Activated B cell treated with CpG ODN at 0.5 μM for 24 hours (primary cell): ENCODE data around the gene EEF1A2. TPM values are rescaled to one million over a fixed set of nuclear protein-coding genes. Genes with fewer than 3 reads are reported as not detected.

ENCODE experiments used
- ATAC-seq: fragments of 200-7000 bp; cut with Tn5 transposase; one replicate; pipeline ENCODE4 v1.10.0; 2021; ENCODE audit warnings: low read depth, mild to moderate bottlenecking, moderate library complexity
- CTCF ChIA-PET: fragments of 350-600 bp; sonication (Branson Sonifier 250); formaldehyde crosslinking; loops from one replicate; lab custom pipeline; 2021; ENCODE audit warnings: antibody characterized with exemption; lab: Charles Lee
- POLR2A ChIA-PET: fragments of 350-600 bp; sonication (Branson Sonifier 250); formaldehyde crosslinking; loops from one replicate; lab custom pipeline; 2021; ENCODE audit warnings: antibody characterized with exemption; lab: Charles Lee
- DNase-seq: peaks from one replicate; pipeline ENCODE4 v3.0.0; 2022
- H3K27ac Mint-ChIP-seq: one replicate; pipeline ENCODE4 v1.8.0; 2020; ENCODE audit warnings: mixed read lengths
- H3K27me3 Mint-ChIP-seq: one replicate; pipeline ENCODE4 v1.8.0; 2021; ENCODE audit warnings: mixed read lengths
- H3K36me3 Mint-ChIP-seq: one replicate; pipeline ENCODE4 v1.8.0; 2021; ENCODE audit warnings: low read depth, mixed read lengths
- H3K4me1 Mint-ChIP-seq: one replicate; pipeline ENCODE4 v1.8.0; 2021; ENCODE audit warnings: mixed read lengths
- H3K4me3 Mint-ChIP-seq: one replicate; pipeline ENCODE4 v1.8.0; 2020; ENCODE audit warnings: mild to moderate bottlenecking, mixed read lengths
- H3K9me3 Mint-ChIP-seq: one replicate; pipeline ENCODE4 v1.8.0; 2020; ENCODE audit warnings: mixed read lengths
- CTCF ChIP-seq: fragments of 200-600 bp; IDR thresholded peaks from one replicate; pipeline ENCODE4 v1.8.0; 2022; ENCODE audit warnings: antibody characterized with exemption, mild to moderate bottlenecking
- intact Hi-C: fragments of 100-400 bp; cut with micrococcal nuclease; formaldehyde crosslinking; loops from one replicate; pipeline ENCODE4 v1.15.1; 2024
- total RNA-seq: library from RNA; stranded (reverse); gene quantifications from 2 replicates; pipeline ENCODE4 v1.2.3, GENCODE V29; 2022

EEF1A2 gene
- total RNA-seq, 1 donor from 2014 or later, result 1.6 TPM

DNA sequence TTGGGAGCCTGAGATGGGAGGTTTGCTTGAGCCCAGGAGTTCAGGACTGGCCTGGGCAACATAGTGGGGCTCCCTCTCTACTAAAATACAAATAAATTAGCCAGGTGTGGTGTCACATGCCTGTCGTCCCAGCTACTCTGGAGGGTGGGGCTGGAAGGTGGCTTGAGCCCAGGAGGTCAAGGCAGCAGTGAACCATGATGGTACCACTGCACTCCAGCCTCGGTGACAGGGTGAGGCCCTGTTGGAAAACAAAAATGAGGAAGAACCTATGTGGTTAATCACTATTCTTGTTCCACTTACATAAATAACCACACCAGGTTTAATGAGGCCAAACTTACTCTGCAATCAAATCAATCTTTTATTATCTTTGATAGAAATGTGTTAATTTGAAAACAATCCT, 27.1 kb upstream of the EEF1A2 start:
- DNase-seq (no peak), ATAC-seq (no peak)
- H3K36me3 Mint-ChIP-seq, result peaks cover 22% of the 10 kb centered on the region
- peaks cover 43% of the 10 kb centered on the region for H3K4me1 Mint-ChIP-seq
- ChIA-PET CTCF (no interaction called here), POLR2A (interaction anchor here (7.1 kb wide), 1 partner anchor 7 kb away, joined by 179 read pairs; the partner anchor contains the start of gene PTK6)
- TF ChIP-seq CTCF, result no peak
- H3K9me3 Mint-ChIP-seq, result no peaks in the 10 kb centered on the region
- intact Hi-C loops, result no loop called here
- H3K27ac Mint-ChIP-seq, result no peak overlapping the region
- no peaks in the 10 kb centered on the region for H3K27me3 Mint-ChIP-seq
- no peak overlapping the region for H3K4me3 Mint-ChIP-seq

GRCh38 chr20:63525185-63525584, 26.3 kb upstream of the EEF1A2 start:
- no peaks in the 10 kb centered on the region for H3K27me3 Mint-ChIP-seq
- POLR2A ChIA-PET, result interaction anchor here (0.6 to 7.1 kb wide), 2 partner anchors 8 to 537 kb away, joined by 3 to 179 read pairs; partner anchors contain the start of gene PTK6
- peaks cover 43% of the 10 kb centered on the region for H3K4me1 Mint-ChIP-seq
- ATAC-seq (no peak), DNase-seq (no peak)
- no peaks in the 10 kb centered on the region for H3K9me3 Mint-ChIP-seq
- CTCF ChIA-PET, result no interaction called here
- H3K27ac Mint-ChIP-seq, result no peak overlapping the region
- intact Hi-C loops, result no loop called here
- no peak for TF ChIP-seq CTCF
- H3K36me3 Mint-ChIP-seq, result peaks cover 22% of the 10 kb centered on the region
- H3K4me3 Mint-ChIP-seq, result no peak overlapping the region

DNA sequence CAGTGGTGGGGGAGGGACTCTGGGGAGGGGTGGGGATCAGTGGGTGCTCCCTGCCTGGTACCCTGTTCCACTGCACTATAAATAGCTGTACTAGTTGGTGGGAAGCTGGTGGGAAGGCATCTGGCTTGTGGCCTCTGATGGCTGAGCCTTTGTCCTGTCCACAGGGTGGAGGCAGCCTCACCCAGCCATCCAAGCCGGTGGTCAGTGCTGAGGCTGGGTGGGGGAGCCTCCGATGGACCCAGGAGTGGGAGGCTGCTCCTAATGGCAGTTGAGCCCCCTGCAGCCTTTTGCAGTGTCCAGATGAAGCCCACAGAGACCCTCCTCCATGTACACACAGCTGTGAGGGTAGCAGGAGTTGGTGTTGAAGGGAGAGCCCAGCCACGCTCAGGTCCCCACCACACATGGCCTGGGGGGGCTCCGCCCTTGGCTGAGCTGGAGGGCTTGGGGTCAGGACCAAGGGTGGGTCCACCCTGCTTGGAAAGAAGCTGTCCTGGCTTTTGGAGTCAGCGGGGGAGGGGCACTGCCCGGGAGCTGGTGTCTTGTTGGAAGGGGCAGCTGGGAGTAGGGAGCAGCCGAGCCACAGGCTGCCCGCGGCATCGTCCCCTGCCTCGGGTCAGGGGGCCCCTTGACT, 24.2 kb upstream of the EEF1A2 start:
- intact Hi-C loops, result loop anchor here (5.0 kb wide), 1 partner anchor 539 kb away; the partner anchor contains the start of gene TCEA2
- H3K9me3 Mint-ChIP-seq, result no peaks in the 10 kb centered on the region
- H3K27me3 Mint-ChIP-seq, result no peaks in the 10 kb centered on the region
- ATAC-seq (no peak), DNase-seq (no peak)
- H3K4me1 Mint-ChIP-seq, result peaks cover 46% of the 10 kb centered on the region
- ChIA-PET POLR2A (interaction anchor here (0.6 to 7.1 kb wide), 11 partner anchors 10 to 542 kb away, joined by 3 to 179 read pairs (median 3); partner anchors contain the start of genes LIME1, PTK6 and TPD52L2), CTCF (no interaction called here)
- H3K27ac Mint-ChIP-seq, result no peak overlapping the region
- peaks cover 22% of the 10 kb centered on the region for H3K36me3 Mint-ChIP-seq
- no peak for TF ChIP-seq CTCF
- H3K4me3 Mint-ChIP-seq, result no peak overlapping the region

DNA sequence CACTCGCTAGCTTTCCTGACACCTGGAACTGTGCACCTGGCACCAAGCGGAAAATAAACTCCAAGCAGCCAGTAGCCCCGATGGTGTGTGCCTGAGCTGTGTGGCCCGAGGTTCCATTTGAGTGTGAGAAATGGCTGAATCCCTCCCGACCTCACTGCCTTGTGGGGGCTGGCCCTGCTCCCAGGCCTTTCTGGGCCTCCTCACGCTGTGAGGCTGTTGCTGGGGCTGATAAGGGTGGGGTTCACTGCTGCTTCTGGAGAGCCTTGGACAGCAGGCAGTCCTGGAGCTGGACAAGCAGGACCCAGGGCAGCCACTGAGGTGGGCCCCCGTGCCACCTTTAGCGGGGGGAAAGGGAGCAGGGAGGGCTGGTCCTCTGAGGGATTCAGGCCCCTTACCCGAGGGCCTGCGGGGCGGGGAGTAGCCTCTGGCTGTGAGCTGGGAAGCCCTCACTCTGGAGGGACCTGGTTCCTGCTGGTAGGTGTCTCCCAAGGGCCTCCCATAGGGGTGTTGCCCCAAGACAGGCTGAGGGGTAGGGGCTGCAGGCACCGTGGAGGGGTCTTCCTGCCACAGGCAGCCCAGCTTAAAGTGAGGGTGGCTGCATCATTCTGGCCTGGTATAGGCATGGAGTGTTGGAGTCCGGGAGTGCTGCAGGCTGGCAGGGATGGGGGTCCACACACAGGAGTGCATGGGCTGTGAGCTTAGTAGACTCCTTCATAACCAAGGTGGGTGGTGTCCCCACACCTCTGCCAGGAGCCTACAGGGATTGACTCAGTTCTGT, 23.4 kb upstream of the EEF1A2 start:
- ATAC-seq, result no peak
- no peak for TF ChIP-seq CTCF
- POLR2A ChIA-PET, result interaction anchor here (0.5 to 7.1 kb wide), 14 partner anchors 11 to 543 kb away, joined by 3 to 179 read pairs (median 3); partner anchors contain the start of genes FNDC11, LIME1, PRPF6 and PTK6
- Mint-ChIP-seq H3K4me1 (peaks cover 46% of the 10 kb centered on the region), H3K9me3 (no peaks in the 10 kb centered on the region), H3K27ac (no peak overlapping the region), H3K27me3 (no peaks in the 10 kb centered on the region), H3K4me3 (peak overlapping the region; percentile 58), H3K36me3 (peaks cover 22% of the 10 kb centered on the region)
- intact Hi-C loops, result loop anchor here (5.0 kb wide), 1 partner anchor 540 kb away; the partner anchor contains the start of gene TCEA2
- DNase-seq, result no peak
- CTCF ChIA-PET, result interaction anchor here (1.3 kb wide), 1 partner anchor 15 kb away, joined by 4 read pairs; the partner anchor contains the start of gene PTK6
